IPS-15b (cell line): ENCODE measurements around the gene DCTN1.

Experiments
- H3K27me3 ChIP-seq: one replicate; pipeline ENCODE4 v1.6.1; 2013; ENCODE audit warnings: low read length; ENCODE audit not compliant: control insufficient read depth, insufficient read depth
- H3K36me3 ChIP-seq: one replicate; pipeline ENCODE4 v1.6.1; 2013; ENCODE audit warnings: low read length; ENCODE audit not compliant: control insufficient read depth, insufficient read depth
- H3K4me1 ChIP-seq: one replicate; pipeline ENCODE4 v1.6.1; 2013; ENCODE audit warnings: mild to moderate bottlenecking, low read length; ENCODE audit not compliant: control insufficient read depth, insufficient read depth
- H3K4me3 ChIP-seq: one replicate; pipeline ENCODE4 v1.5.1; 2013; ENCODE audit warnings: low read depth, low read length
- H3K9ac ChIP-seq: one replicate; pipeline ENCODE4 v1.6.1; 2013; ENCODE audit warnings: low read depth, mild to moderate bottlenecking, low read length
- H3K9me3 ChIP-seq: one replicate; pipeline ENCODE4 v1.6.1; 2013; ENCODE audit warnings: mild to moderate bottlenecking, low read length; ENCODE audit not compliant: control insufficient read depth, insufficient read depth

Gene DCTN1

GRCh38 chr2:74401891-74402290 is 21.8 kb upstream of the DCTN1 start:
- Histone ChIP-seq H3K9me3 (no peaks in the 10 kb centered on the region), H3K4me3 (no peak overlapping the region), H3K27me3 (no peaks in the 10 kb centered on the region)

GRCh38 chr2:74399785-74400184 is 19.7 kb upstream of the DCTN1 start:
- Histone ChIP-seq H3K27me3 (no peaks in the 10 kb centered on the region), H3K4me3 (no peak overlapping the region), H3K4me1 (peaks cover 3% of the 10 kb centered on the region), H3K9me3 (no peaks in the 10 kb centered on the region), H3K36me3 (no peaks in the 10 kb centered on the region), H3K9ac (no peak overlapping the region)

More at GRCh38 chr2:74401891-74402290, 21.8 kb upstream of the DCTN1 start:
- Histone ChIP-seq H3K9ac (no peak overlapping the region), H3K4me1 (peaks cover 3% of the 10 kb centered on the region), H3K36me3 (no peaks in the 10 kb centered on the region)

GRCh38 chr2:74396149-74396548 is 16.0 kb upstream of the DCTN1 start:
- Histone ChIP-seq H3K9ac (no peak overlapping the region), H3K9me3 (no peaks in the 10 kb centered on the region), H3K4me3 (no peak overlapping the region), H3K36me3 (no peaks in the 10 kb centered on the region), H3K27me3 (no peaks in the 10 kb centered on the region), H3K4me1 (peaks cover 3% of the 10 kb centered on the region)

GRCh38 chr2:74393525-74393924 is 13.4 kb upstream of the DCTN1 start:
- peaks cover 4% of the 10 kb centered on the region for H3K4me1 ChIP-seq
- no peaks in the 10 kb centered on the region for H3K9me3 ChIP-seq

GRCh38 chr2:74392449-74392743 is 12.3 kb upstream of the DCTN1 start:
- peak overlapping the region; percentile 18 for H3K9ac ChIP-seq

More at GRCh38 chr2:74393525-74393924, 13.4 kb upstream of the DCTN1 start:
- no peaks in the 10 kb centered on the region for H3K36me3 ChIP-seq
- H3K27me3 ChIP-seq, result no peaks in the 10 kb centered on the region
- no peak overlapping the region for H3K4me3 ChIP-seq
- no peak overlapping the region for H3K9ac ChIP-seq

GRCh38 chr2:74391580-74392448 is 11.7 kb upstream of the DCTN1 start:
- Histone ChIP-seq H3K4me3 (peak overlapping the region; percentile 78), H3K4me1 (peaks cover 4% of the 10 kb centered on the region), H3K27me3 (no peaks in the 10 kb centered on the region), H3K9me3 (no peaks in the 10 kb centered on the region), H3K36me3 (no peaks in the 10 kb centered on the region), H3K9ac (peak overlapping the region; percentile 55)

More at GRCh38 chr2:74392449-74392743, 12.3 kb upstream of the DCTN1 start:
- no peaks in the 10 kb centered on the region for H3K36me3 ChIP-seq
- peak overlapping the region; percentile 78 for H3K4me3 ChIP-seq
- H3K27me3 ChIP-seq, result no peaks in the 10 kb centered on the region
- peaks cover 4% of the 10 kb centered on the region for H3K4me1 ChIP-seq
- H3K9me3 ChIP-seq, result no peaks in the 10 kb centered on the region

- H3K9me3 ChIP-seq, result no peaks in the 10 kb centered on the region
- H3K9ac ChIP-seq, result peak overlapping the region; percentile 55
- H3K4me1 ChIP-seq, result peaks cover 4% of the 10 kb centered on the region
- H3K36me3 ChIP-seq, result no peaks in the 10 kb centered on the region
- peak overlapping the region; percentile 78 for H3K4me3 ChIP-seq
- no peaks in the 10 kb centered on the region for H3K27me3 ChIP-seq
Measured at GRCh38 chr2:74391209-74391579, 11.1 kb upstream of the DCTN1 start.

GRCh38 chr2:74390606-74391005 is 10.5 kb upstream of the DCTN1 start:
- H3K4me3 ChIP-seq, result peak overlapping the region; percentile 78
- H3K9me3 ChIP-seq, result no peaks in the 10 kb centered on the region
- H3K36me3 ChIP-seq, result peaks cover under 1% of the 10 kb centered on the region
- H3K4me1 ChIP-seq, result peaks cover 4% of the 10 kb centered on the region
- no peak overlapping the region for H3K9ac ChIP-seq
- no peaks in the 10 kb centered on the region for H3K27me3 ChIP-seq

GRCh38 chr2:74387346-74387745 is 7.2 kb upstream of the DCTN1 start:
- peaks cover 4% of the 10 kb centered on the region for H3K4me1 ChIP-seq
- no peak overlapping the region for H3K9ac ChIP-seq
- H3K9me3 ChIP-seq, result no peaks in the 10 kb centered on the region
- peaks cover 3% of the 10 kb centered on the region for H3K36me3 ChIP-seq
- H3K27me3 ChIP-seq, result no peaks in the 10 kb centered on the region
- no peak overlapping the region for H3K4me3 ChIP-seq

GRCh38 chr2:74385396-74385795 is 5.3 kb upstream of the DCTN1 start:
- no peaks in the 10 kb centered on the region for H3K9me3 ChIP-seq
- H3K4me3 ChIP-seq, result no peak overlapping the region
- no peak overlapping the region for H3K9ac ChIP-seq
- peaks cover 4% of the 10 kb centered on the region for H3K4me1 ChIP-seq
- no peaks in the 10 kb centered on the region for H3K27me3 ChIP-seq
- peaks cover 3% of the 10 kb centered on the region for H3K36me3 ChIP-seq

- H3K4me1 ChIP-seq, result peaks cover 11% of the 10 kb centered on the region
- peaks cover 3% of the 10 kb centered on the region for H3K36me3 ChIP-seq
- H3K9ac ChIP-seq, result no peak overlapping the region
- no peaks in the 10 kb centered on the region for H3K9me3 ChIP-seq
- no peaks in the 10 kb centered on the region for H3K27me3 ChIP-seq
- H3K4me3 ChIP-seq, result no peak overlapping the region
Measured at GRCh38 chr2:74384051-74384450, 3.9 kb upstream of the DCTN1 start.

- Histone ChIP-seq H3K27me3 (no peaks in the 10 kb centered on the region), H3K9ac (no peak overlapping the region), H3K36me3 (peaks cover 3% of the 10 kb centered on the region), H3K9me3 (no peaks in the 10 kb centered on the region), H3K4me3 (no peak overlapping the region), H3K4me1 (peaks cover 11% of the 10 kb centered on the region)
Measured at GRCh38 chr2:74383254-74383653, 3.1 kb upstream of the DCTN1 start.
